ENCODE measurements around the gene PSME3IP1.

DNA sequence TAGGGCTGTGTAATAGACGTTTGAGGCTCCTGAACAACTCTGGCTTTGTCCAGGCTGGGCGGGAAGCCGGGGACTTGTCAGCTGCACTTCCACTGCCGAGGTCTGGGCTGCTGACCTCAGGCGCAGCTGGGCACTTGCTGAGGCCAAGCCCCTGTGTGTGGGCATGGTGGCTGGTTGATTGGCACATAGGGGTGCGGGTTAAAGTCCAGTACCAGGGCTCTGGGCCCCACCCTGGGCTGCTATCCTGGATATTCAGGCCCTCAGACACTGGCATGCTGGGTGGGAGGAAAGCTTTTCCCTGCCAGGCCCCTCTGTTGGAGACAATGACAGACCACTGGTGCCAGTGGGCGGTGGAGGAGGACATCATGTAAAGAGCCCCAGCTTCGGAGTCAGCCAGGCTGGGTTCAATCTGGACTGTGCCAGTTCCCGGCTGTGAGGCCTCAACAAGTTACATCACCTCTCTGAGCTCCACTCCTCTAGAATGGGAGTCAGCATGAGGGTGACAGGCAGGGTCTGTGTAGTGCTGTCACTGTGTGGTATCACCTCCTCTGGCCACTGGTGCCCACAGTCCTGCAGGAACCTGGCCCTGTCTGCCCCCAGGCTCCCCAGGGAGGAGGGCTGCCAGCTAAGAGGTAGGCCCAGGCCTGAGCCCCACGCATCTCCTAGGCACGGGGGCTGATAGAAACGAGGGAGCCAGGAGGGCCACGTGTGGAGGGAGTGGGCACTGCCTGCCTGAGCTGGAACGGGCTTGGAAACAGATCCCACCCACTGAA, 42.5 kb downstream of the PSME3IP1 start:
- TF ChIP-seq, protein P1, sequence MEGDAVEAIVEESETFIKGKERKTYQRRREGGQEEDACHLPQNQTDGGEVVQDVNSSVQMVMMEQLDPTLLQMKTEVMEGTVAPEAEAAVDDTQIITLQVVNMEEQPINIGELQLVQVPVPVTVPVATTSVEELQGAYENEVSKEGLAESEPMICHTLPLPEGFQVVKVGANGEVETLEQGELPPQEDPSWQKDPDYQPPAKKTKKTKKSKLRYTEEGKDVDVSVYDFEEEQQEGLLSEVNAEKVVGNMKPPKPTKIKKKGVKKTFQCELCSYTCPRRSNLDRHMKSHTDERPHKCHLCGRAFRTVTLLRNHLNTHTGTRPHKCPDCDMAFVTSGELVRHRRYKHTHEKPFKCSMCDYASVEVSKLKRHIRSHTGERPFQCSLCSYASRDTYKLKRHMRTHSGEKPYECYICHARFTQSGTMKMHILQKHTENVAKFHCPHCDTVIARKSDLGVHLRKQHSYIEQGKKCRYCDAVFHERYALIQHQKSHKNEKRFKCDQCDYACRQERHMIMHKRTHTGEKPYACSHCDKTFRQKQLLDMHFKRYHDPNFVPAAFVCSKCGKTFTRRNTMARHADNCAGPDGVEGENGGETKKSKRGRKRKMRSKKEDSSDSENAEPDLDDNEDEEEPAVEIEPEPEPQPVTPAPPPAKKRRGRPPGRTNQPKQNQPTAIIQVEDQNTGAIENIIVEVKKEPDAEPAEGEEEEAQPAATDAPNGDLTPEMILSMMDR (tag by site-specific recombination; IDR thresholded peaks at IDR 0.05), result no peak
- no peak for TF ChIP-seq ZNF701 (tag by site-specific recombination; IDR thresholded peaks at IDR 0.05)
- no peak for TF ChIP-seq ZNF394 (tag by site-specific recombination; IDR thresholded peaks at IDR 0.05; ENCODE audit: borderline replicate concordance)
- no peak for TF ChIP-seq ZNF629 (tag by site-specific recombination; IDR thresholded peaks at IDR 0.05)
- no peak for TF ChIP-seq ZFP37 (tag by site-specific recombination; IDR thresholded peaks at IDR 0.05)
- no peak for TF ChIP-seq ZNF266 (tag by site-specific recombination; IDR thresholded peaks at IDR 0.05; ENCODE audit: low read depth)
- TF ChIP-seq ZNF223 (tag by site-specific recombination; IDR thresholded peaks at IDR 0.05), result no peak
- TF ChIP-seq KLF16 (tag by site-specific recombination; IDR thresholded peaks at IDR 0.05), result no peak
- TF ChIP-seq ZSCAN30 (tag by site-specific recombination; IDR thresholded peaks at IDR 0.05), result no peak
- no peak for TF ChIP-seq ZSCAN23 (tag by site-specific recombination; IDR thresholded peaks at IDR 0.05)
- TF ChIP-seq, protein P2, sequence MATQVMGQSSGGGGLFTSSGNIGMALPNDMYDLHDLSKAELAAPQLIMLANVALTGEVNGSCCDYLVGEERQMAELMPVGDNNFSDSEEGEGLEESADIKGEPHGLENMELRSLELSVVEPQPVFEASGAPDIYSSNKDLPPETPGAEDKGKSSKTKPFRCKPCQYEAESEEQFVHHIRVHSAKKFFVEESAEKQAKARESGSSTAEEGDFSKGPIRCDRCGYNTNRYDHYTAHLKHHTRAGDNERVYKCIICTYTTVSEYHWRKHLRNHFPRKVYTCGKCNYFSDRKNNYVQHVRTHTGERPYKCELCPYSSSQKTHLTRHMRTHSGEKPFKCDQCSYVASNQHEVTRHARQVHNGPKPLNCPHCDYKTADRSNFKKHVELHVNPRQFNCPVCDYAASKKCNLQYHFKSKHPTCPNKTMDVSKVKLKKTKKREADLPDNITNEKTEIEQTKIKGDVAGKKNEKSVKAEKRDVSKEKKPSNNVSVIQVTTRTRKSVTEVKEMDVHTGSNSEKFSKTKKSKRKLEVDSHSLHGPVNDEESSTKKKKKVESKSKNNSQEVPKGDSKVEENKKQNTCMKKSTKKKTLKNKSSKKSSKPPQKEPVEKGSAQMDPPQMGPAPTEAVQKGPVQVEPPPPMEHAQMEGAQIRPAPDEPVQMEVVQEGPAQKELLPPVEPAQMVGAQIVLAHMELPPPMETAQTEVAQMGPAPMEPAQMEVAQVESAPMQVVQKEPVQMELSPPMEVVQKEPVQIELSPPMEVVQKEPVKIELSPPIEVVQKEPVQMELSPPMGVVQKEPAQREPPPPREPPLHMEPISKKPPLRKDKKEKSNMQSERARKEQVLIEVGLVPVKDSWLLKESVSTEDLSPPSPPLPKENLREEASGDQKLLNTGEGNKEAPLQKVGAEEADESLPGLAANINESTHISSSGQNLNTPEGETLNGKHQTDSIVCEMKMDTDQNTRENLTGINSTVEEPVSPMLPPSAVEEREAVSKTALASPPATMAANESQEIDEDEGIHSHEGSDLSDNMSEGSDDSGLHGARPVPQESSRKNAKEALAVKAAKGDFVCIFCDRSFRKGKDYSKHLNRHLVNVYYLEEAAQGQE (tag by site-specific recombination; IDR thresholded peaks at IDR 0.05), result no peak

All from HEK293 (cell line).